GM18499 (cell line): Measurements from ENCODE around the gene SNAPC4.
"Not testable (repeated sequence)": the region's sequence is repeated elsewhere in the genome, so short reads cannot be mapped to it uniquely, and the experiment has no call there.

ENCODE experiments used
- ATAC-seq: cut with Tn5 transposase; IDR thresholded peaks from one replicate; pipeline ENCODE4 v1.9.1; 2021; ENCODE audit warnings: moderate number of reproducible peaks; ENCODE audit not compliant: insufficient read depth, unreplicated experiment

The SNAPC4 gene

GRCh38 chr9:136410500-136411287 is 10.7 kb upstream of the SNAPC4 start, which contains the start of the genes ENTR1 and PMPCA:
TSS of gene ENTR1 (minus strand) at chr9:136410614. CDS start at chr9:136410397, 217 bp downstream.
TSS of gene PMPCA (plus strand) at chr9:136410658. CDS start at chr9:136410669, 11 bp downstream.
- no peak for ATAC-seq

DNA sequence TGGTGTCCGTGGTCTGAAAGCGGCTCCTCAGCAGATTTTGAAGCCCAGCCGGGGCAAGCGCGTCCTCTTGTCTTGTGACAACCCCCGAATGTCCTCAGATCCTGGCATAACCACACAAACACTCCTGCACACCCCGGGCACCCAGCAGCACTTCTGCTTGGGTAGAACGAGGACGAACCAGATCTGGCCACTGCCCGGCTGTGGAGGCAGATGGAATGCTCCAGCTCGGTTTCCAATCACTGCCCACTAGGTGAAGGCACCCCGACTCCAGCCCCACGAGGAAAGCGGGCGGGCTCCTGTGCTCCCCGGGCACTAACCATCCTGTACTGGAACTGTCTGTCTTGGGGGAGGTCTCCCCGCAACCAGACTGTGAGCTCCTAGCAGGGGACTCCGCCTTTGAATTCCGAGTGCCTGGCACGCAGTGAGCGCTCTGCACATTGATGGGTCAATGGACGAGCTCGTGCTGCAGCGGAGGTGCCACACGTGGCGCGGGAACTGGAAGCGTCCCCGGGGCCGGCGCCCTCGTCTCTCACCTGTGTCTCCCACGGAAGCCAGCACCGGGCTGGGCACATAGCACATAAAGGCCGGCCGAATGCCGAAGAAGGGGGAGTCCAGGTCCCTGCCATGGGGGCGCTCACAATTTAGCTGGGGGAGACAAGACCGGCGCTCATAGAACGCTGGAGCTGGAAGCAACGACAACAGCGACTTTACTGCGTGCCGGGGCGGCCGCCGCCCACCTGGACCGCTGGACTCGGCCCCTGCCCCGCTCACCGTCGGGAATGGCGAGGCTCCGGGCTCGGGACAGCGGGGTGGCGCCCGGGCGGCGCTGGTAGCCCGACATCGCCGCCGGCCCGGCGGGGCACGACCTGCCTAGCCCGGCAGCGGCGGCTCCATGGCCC is 9.8 kb upstream of the SNAPC4 start:
- ATAC-seq = no peak

- no peak for ATAC-seq
Measured at GRCh38 chr9:136407911-136408310, 7.9 kb upstream of the SNAPC4 start.

DNA sequence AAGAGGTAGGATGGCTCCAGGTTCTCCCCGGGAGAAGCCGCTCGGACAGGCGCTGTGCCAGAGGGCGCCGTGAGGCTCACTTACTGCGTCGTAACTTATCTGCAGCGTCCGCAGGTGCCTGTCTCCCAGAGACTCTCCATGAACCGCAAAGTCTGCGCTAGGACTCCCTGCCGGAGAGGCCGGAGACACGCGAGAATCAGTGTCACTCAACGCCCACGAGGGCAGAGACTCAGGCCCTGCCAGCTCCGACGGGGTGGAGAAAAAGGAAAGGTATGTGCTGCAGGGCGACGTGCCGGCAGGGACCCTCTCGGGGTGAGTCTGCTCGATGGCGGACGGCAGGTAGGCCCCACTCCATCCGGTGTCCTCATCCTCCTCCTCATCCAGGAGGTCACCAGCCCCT is 7.1 kb upstream of the SNAPC4 start:
- ATAC-seq = not testable (repeated sequence)

GRCh38 chr9:136405904-136406303 is 5.9 kb upstream of the SNAPC4 start:
- not testable (repeated sequence) for ATAC-seq

DNA sequence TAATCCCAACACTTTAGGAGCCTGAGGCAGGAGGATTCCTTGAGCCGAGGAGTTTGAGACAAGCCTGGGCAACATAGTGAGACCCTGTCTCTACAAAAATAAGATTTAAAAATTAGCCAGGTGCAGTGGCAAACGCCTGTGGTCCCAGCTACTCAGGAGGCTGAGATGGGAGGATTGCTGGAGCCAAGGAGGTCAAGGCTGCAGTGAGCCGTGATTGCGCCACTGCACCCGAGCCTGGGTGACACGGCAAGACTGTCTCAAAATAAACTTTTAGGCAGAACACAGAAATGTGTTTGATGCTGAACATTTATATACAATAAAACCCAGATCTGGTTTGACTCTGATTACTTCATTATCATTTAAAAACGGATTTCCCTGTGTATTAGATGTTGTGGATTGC is 5.5 kb upstream of the SNAPC4 start:
- no peak for ATAC-seq

DNA sequence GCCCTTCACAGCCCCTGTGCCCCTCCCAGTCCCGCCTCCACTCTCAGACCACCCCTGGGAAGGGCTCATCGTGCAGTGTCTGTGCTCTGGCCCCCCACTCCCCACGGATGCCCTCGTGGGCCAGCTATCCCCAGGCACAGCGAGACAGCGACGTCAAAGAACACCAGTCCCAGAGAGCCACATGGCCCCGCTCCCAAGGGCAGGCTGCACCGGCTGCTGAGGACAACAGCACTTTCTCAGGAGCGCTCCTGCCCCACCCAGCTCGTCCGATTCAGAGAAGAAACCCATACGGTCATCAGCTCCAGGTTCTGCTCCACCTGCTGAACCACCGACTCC is 4.8 kb upstream of the SNAPC4 start:
- ATAC-seq = no peak

GRCh38 chr9:136403915-136404800 is 4.2 kb upstream of the SNAPC4 start:
- no peak for ATAC-seq

DNA sequence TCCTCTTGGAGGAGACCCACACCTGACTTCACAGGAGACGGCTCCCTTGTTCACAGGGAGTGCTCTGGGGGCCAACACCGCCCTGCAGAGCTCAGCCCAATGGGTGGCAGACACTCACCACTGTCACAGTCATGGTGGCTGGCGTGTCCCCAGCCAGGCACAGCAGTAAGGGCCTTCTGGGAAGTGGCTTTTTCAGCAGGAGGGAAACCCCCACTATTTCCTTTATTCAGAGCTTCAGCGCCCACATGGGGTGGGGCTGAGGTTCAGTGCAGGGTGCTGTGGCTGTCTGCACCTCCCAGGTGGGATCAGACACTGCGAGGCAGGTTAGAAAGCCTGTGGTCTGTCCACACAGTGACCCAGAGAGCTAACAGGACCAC is 3.6 kb upstream of the SNAPC4 start:
- no peak for ATAC-seq

DNA sequence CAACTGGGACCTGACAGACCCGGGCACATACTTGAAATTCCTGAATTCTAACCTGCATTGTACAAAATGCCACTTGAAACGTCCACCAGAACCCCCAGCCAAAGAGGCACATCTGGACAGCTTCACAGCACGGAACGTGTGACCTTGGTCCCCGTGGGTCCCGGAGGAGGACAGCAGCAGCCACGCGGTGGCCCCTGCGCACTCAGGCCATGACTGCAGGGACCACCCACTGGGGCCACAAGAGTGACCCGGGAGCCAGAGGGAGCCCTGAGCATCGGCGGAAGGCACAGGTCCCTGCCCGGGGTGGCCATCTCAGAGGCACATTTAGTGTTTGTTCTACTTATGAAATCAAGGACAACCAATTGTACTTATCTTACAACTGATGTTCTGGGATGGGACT is 2.1 kb upstream of the SNAPC4 start:
- ATAC-seq = no peak

GRCh38 chr9:136401173-136401922 is 1.4 kb upstream of the SNAPC4 start:
- no peak for ATAC-seq

DNA sequence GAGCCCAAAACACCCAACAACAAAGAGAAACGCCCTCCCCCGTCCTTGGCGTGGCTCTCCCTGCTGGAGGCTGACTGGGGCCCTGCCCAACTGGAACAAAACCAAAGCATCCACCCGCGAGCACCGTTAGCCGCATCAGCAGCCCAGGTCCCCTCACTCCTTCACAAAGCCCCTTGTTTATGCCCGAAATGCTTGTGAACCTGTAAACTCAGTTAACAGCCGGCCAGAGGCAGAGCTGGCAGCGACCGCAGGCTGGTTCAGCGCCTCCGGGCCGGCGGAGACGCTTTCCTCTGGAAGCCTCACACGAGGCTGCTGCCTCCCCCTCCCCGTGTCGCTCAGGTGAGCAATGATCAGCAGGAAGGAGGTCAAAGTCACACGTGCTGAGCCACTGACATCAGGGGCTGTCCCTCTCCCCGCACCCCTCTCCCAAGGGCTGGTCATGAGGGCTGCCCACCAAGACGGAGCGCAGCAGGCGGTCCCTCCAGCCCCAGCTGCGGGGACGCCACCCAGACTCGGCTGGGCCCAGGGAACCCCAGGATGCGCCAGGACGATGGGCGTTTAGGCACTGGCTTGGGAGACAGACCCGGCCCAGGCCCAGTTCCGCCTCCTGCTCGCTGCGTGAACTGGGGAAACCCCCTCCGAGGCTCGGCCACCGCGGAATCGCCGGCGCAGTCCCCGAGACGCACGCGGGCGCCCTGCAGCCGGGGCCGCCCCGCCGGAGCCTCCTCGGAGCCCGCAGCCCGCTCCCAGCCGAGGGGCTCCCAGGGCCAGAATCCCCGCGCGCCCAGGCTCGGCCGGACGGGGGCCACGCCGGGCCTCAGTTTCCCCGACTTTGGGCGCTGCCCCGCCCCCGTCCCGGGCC is 563 bp downstream of the SNAPC4 start:
- ATAC-seq = no peak

DNA sequence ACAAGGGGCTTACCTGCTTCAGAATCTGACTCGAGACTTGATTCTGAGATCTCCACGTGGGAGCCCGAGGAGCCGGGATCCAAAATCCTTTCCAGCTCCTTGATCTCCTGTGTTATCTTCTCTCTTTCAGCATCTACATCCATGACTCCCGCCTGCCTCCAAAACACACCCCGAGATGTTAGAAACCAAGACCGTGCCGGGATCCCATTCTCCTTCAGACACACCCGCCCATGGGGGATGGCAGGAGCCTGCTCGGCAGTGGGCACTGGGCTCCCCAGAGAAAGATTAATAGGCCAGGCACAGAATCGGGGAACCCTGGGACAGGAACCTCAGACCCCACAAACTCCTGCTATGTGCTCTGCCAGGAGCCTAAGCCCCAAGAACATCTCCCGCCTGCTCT is 1.7 kb downstream of the SNAPC4 start:
- ATAC-seq = no peak

DNA sequence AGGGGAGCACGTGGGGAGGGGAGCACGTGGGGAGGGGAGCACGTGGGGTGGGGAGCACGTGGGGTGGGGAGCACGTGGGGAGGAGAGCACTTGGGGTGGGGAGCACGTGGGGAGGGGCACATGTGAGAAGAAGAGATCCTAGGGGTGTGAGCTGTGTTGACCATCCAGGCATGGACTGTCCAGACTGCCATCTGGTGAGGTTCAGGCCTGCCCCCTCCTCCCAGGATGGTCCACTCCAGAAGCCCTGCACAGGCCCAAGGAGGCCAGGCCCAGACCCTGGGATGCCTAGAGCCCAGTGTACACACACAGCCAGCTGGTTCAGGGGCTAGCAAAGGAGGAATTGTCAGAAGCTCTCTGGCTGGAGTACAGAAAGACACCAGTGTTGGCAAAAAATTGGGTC is 2.3 kb downstream of the SNAPC4 start:
- ATAC-seq = no peak

GRCh38 chr9:136396219-136396515 is 3.8 kb downstream of the SNAPC4 start:
- no peak for ATAC-seq

DNA sequence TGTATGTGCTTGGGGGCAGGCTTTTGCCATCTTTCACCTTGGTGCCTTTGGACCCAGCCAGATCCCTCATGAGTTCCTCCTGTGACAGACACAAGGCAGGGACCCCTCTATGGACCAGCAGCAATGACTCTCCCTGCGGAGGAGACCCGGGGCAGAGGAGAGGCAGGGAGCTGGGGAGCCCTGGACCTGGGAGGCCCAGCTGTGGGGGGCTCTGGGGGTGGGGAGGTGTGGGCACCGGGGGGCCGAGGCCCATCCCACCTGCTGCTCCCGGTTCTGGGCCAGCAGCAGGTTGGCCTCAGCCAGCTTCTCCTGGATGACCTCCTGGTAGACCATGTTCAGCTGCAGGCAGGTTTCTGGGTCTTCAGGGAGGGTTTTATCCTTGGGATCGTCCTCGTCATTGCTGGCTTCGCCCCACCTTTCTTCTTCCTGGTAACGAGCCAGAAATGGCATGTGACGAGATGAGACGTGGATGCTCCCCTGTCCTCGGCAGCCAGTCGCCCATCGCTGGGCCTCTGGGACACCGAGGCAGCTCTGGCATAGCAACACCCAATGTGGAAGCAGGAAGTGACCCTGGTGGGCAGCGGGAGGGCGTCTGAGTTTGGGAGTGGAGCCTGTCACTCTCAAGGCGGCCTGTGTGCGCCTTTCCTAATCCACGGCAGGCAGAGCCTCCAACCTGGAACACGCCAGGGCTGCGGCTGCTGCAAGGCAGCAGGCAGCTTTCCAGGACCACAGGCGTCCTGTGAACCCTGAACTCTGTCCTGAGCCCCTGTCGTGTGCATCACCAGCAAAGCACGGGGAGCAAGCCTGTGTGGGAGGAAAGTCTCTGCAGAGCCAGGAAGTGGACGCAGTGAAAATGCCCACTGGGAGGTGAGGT is 4.4 kb downstream of the SNAPC4 start:
- ATAC-seq = no peak

- no peak for ATAC-seq
Measured at GRCh38 chr9:136395020-136395340, 5.0 kb downstream of the SNAPC4 start.

DNA sequence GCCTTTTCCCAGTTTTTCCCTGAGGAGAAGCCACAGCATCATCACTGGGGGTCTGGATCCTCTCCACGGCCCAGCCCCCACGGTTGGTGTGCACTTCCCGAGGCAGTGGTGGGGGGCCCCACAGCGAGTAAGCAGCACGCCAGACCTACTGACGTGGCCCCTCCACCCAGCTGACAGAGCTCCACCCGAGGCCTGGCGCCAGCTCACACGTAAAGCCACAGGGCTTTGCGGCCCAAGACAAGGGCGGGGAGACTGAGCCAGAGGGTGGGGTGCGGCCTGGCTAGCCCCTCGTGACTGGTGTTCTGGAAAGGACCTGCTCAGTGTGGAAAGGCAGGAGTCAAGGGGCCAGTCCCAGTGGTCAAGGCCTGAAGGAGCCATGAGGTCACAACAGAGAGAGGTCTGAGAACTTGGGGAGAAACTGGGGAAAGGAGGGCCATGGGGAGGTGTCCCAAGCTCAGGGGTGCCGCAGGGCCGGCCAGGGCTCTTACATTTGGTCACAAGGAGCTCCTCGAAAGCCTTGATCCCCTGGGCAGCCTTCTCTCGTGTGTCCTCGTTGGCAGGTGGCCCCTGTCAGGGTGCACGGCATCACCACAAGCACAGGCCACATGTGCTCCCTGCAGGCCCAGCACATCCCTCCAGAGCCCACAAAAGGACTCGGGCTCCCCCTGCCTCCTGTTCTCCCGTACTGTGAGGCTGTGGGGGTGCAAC is 5.5 kb downstream of the SNAPC4 start:
- no peak for ATAC-seq
